Esophagus muscularis mucosa (tissue), 3 donors: Measurements from ENCODE around the gene SPRED2.

Experiments used
- POLR2A ChIP-seq: fragments of 450-650 bp; IDR thresholded peaks from one replicate; pipeline ENCODE4 v1.6.1; 2017; ENCODE audit warnings: antibody characterized with exemption, moderate library complexity, mild to moderate bottlenecking, low read depth
- POLR2AphosphoS5 ChIP-seq, 2 donors: sonication (generic); formaldehyde crosslinking; IDR thresholded peaks; one replicate each; pipeline ENCODE4 v1.6.1; 2017; ENCODE audit warnings: antibody characterized with exemption in 2 of 2
- TF ChIP-seq, protein P1 (sequence below), 3 experiments: fragments of 200-600 bp in 2 of 3; fragments of 450-650 bp in 1 of 3; sonication (generic) in 2 of 3; IDR thresholded peaks; one replicate each; pipeline ENCODE4 v1.5.1; 2017 to 2019; ENCODE audit warnings: antibody characterized with exemption in 3 of 3, mild to moderate bottlenecking in 2 of 3, moderate library complexity in 1 of 3

DNA sequence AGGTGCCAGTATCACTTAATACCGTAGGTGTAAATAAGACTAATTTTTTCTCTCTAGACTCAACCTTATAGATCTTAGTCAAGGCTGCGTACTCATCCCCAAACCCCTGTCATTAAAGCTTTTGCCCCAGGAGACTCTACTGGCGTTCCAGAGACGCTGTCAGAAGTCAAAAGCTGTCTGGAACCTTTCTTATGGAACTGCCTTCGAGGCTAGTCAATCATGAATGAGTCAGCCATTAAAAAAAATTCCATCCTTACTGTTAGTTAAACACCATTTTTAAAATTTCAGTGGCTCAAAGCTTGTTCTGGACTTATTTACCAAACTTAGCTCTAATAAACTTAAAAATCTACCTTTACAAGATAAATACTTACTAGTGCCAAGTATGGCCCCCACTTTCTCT is 52.1 kb downstream of the SPRED2 start:
- no peak for TF ChIP-seq POLR2A
- TF ChIP-seq, protein P1, sequence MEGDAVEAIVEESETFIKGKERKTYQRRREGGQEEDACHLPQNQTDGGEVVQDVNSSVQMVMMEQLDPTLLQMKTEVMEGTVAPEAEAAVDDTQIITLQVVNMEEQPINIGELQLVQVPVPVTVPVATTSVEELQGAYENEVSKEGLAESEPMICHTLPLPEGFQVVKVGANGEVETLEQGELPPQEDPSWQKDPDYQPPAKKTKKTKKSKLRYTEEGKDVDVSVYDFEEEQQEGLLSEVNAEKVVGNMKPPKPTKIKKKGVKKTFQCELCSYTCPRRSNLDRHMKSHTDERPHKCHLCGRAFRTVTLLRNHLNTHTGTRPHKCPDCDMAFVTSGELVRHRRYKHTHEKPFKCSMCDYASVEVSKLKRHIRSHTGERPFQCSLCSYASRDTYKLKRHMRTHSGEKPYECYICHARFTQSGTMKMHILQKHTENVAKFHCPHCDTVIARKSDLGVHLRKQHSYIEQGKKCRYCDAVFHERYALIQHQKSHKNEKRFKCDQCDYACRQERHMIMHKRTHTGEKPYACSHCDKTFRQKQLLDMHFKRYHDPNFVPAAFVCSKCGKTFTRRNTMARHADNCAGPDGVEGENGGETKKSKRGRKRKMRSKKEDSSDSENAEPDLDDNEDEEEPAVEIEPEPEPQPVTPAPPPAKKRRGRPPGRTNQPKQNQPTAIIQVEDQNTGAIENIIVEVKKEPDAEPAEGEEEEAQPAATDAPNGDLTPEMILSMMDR (IDR thresholded peaks at IDR 0.05), result no peak
- TF ChIP-seq POLR2AphosphoS5 (IDR thresholded peaks at IDR 0.05), result no peak
